H1 (cell line): Measurements from ENCODE around the gene INHA. TPM values are rescaled to one million over a fixed set of nuclear protein-coding genes. Genes with fewer than 3 reads are reported as not detected.

ENCODE experiments used
- KDM4A ChIP-seq: IDR thresholded peaks from one replicate; pipeline ENCODE4 v1.7.1; 2012; ENCODE audit warnings: low read depth, mild to moderate bottlenecking, moderate library complexity, low read length, inconsistent platforms; ENCODE audit not compliant: severe bottlenecking
- TCF12 ChIP-seq: IDR thresholded peaks from 2 replicates; pipeline ENCODE4 v1.6.1; 2011; ENCODE audit warnings: low read depth, mild to moderate bottlenecking, low read length
- polyA plus RNA-seq, 7 experiments: library from polyadenylated mRNA; depleted of rRNA in 3 of 7; stranded (reverse) in 5 of 7; unstranded in 2 of 7; fragments of >200 nt in 5 of 7; fragments of 200-250 nt in 2 of 7; gene quantifications; 1 replicate in 5 of 7; 2 replicates in 1 of 7; 4 replicates in 1 of 7; pipeline versions ENCODE4 v1.2.1 to v1.2.3, GENCODE V29; 2011 to 2013; ENCODE audit warnings: missing spikeins in 2 of 7, mixed read lengths in 2 of 7
- total RNA-seq: library from RNA; stranded (reverse); fragmentation: NEBNext Ultra II Directional; extraction: Animal tissue kit (Norgen Biotek cat#: 25700); gene quantifications from 2 replicates; pipeline ENCODE4 v1.2.1, GENCODE V29; 2021
- TF ChIP-seq, protein P1 (sequence below): IDR thresholded peaks from 2 replicates; pipeline ENCODE4 v1.6.1; 2011; ENCODE audit warnings: low read length, improper control_type of control experiment

The INHA gene
- total and polyA plus RNA-seq, 2 of the 8 experiments (the other 6 are each of a cell fraction or from before 2014, with no cell fraction given) = 0.65 to 2.7 TPM

DNA sequence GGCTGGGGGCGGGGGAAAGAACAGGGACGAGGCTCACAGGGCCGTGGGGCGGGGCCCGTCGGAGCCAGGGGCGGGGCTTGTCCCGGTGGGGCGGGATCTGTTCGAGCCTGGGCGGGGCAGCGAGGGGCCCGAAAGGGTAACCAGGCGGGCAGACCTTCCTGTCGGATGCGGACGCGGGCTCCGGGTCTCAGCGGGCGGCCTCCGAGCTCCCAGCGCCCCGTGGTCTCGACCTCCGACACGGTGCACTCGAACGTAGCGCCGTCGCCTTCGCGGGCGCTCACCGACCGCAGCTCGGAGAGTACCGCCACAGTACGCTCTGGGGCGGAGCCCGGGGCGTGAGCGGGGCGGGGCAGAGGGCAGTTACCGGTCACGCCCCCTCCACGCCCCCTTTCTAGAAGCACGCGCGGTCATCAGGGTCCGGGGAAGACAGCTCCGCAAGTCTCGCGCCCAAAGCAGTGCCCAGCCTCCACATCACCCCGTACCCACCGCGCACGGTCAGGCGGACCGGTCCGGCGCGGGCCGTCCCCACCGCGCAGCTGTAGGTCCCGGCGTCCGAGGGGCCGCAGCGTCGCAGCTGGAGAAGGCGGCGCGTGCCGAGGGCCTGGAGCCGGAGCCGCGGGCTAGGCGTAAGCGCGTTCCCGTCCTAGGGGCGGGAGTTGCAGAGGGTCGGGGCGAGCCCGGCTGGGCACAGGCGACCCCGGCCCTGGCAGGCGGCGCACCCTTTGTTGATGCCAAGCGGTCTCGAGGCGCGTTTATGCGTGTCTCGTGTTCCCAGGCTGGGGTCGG lies 19.5 kb upstream of the INHA start (continued):
- TF ChIP-seq, protein P1, sequence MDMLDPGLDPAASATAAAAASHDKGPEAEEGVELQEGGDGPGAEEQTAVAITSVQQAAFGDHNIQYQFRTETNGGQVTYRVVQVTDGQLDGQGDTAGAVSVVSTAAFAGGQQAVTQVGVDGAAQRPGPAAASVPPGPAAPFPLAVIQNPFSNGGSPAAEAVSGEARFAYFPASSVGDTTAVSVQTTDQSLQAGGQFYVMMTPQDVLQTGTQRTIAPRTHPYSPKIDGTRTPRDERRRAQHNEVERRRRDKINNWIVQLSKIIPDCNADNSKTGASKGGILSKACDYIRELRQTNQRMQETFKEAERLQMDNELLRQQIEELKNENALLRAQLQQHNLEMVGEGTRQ = no peak
- no peak for TF ChIP-seq TCF12
- TF ChIP-seq KDM4A = peak; percentile 96
